HepG2 (cell line): Measurements from ENCODE around the gene CHN1.

ENCODE experiments used
- DMAP1 ChIP-seq: IDR thresholded peaks from 2 replicates; pipeline ENCODE4 v1.6.1; 2016
- ZNF790 ChIP-seq: sonication (generic); formaldehyde crosslinking; IDR thresholded peaks from 2 replicates; pipeline ENCODE4 v1.8.0; 2022; ENCODE audit warnings: missing genetic modification reagents, mild to moderate bottlenecking, borderline replicate concordance

DNA sequence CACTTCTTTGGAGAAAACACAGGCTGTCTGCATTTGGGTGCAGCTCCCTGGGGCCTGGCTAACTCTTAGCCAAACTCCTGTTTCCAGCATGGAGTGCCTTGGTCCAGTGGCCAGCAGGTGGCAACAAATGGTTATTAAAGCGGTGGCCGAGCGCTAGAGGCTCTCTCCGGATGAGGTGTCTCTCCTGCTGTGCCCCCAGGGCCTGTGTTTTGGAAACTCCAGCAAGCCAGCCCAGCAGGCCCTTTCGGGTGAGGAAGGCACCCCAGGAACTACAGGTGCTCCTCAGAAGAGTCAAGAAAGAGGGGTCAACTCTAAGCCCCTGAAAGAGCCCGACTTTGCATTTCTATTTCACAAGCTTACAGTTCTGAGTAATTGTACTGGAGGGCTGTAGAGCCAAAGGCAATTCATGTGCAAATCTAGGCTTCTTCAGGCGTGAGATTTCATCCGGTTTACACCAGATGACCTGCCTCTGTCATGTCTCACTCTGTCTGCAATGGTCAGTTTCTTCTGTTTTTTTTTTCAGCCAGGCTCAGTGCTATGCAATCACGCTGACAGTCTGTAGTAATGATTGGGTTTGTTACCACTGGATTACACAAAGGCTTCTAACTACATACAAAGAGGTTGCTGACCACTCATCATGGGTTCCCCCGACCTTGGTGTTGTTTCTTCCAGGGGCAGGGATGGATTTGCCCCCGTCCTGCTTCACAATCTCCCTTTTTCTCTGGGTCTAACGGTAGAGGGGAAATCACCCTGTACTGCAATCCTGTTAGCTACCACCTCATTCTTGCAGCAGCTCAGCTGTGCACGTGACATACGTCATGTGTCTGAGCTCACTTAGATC, 233.3 kb downstream of the CHN1 start:
- TF ChIP-seq DMAP1 (CRISPR knock-in tag): no peak
- no peak for TF ChIP-seq ZNF790 (CRISPR knock-in tag)
